ENCODE measurements around the gene MSH5. TPM values are rescaled to one million over a fixed set of nuclear protein-coding genes. Genes with fewer than 3 reads are reported as not detected.
"Not testable (repeated sequence)": the region's sequence is repeated elsewhere in the genome, so short reads cannot be mapped to it uniquely, and the experiment has no call there.

Gene MSH5
- total and polyA plus RNA-seq, 2 experiments from 2014 or later: 7.4 to 39.4 TPM

DNA sequence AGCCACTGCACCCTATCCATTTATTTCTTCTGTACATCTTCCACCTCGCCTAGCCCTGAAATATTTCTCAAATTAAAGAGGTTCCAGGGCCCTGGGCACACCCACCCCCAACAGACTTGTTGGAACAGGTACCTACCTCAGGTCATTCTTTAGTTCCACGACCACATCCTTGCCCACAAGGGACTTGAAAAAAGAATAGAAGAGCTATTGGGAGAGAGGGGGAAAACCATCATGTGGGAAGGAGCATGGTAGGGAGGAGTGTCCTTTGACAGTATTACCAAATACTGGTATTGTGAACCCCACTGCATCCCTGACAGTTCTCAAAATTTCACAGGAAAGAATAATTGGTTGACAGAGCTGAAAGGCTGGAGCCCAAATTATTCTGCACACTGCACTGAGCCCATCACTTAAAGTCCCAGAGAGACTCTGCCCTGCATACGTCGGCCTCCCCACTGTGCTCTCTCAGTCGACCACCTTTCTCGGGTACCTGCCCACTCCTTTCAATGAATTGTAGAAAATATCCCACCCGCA lies 66.2 kb downstream of the MSH5 start:
- Histone ChIP-seq H3K27ac (peak overlapping the region; percentile 92), H3K27me3 (no peaks in the 10 kb centered on the region), H3K36me3 (no peaks in the 10 kb centered on the region), H3K9me3 (ENCODE audit: low read depth) (no peaks in the 10 kb centered on the region), H3K4me1 (ENCODE audit: low read depth) (peaks cover 9% of the 10 kb centered on the region), H3K4me3 (peak overlapping the region; percentile 92)
- TF ChIP-seq, protein P1, sequence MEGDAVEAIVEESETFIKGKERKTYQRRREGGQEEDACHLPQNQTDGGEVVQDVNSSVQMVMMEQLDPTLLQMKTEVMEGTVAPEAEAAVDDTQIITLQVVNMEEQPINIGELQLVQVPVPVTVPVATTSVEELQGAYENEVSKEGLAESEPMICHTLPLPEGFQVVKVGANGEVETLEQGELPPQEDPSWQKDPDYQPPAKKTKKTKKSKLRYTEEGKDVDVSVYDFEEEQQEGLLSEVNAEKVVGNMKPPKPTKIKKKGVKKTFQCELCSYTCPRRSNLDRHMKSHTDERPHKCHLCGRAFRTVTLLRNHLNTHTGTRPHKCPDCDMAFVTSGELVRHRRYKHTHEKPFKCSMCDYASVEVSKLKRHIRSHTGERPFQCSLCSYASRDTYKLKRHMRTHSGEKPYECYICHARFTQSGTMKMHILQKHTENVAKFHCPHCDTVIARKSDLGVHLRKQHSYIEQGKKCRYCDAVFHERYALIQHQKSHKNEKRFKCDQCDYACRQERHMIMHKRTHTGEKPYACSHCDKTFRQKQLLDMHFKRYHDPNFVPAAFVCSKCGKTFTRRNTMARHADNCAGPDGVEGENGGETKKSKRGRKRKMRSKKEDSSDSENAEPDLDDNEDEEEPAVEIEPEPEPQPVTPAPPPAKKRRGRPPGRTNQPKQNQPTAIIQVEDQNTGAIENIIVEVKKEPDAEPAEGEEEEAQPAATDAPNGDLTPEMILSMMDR (IDR thresholded peaks at IDR 0.05; ENCODE audit: low read depth, low read length): no peak
- no peak for DNase-seq (ENCODE audit: low read depth in 1 of 2, low spot score in 1 of 2)

DNA sequence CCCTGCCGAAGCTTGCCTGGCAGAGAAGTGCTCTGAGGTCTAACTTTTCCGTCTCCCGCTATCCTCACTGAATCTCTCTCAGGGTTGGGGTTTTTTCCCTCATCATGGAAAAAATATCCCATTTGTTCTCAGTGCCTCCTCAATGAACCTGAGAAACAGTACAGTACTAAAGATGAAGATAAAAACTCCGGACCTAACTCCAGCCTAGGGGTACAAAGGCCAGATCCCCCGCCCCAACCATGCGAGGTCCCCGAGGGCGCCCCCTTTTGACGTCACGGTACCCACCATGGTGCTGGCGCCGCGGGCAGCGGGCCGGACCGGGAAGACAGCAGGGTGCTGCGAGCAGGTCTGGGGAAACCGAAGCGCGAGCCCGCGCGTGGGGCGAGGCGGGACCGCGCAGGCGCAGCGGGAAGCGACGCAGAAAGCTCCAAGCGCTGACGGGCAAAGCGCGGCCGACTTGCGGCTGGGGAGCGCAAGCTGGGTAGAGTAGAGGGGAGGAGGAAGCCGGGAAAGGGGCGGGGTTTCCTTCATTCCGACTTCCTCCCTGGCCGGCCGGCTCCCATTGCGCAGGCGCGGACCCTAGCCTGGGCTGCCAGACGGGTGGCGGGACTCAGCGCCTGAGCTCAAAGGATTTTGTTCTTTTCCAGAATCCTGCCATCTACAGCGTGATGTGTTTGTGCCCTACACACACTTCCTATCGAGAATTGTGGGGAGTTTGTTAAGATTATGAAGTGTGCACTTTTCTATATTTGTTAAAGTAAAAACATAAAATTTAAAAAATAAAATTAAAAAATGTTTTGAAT lies 66.9 kb downstream of the MSH5 start, which contains the start of gene LSM2:
Gene LSM2, minus strand, starts transcription at position 497 of the 803 bp plus-strand sequence. Its CDS starts 209 bp downstream, at position 288.
- Histone ChIP-seq H3K9me3 (ENCODE audit: low read depth) (no peaks in the 10 kb centered on the region), H3K36me3 (no peaks in the 10 kb centered on the region), H3K27me3 (no peaks in the 10 kb centered on the region), H3K4me1 (ENCODE audit: low read depth) (peaks cover 9% of the 10 kb centered on the region), H3K27ac (peak within 1 kb of the TSS; percentile 92), H3K4me3 (peak within 1 kb of the TSS; percentile 92)
- TF ChIP-seq, protein P1 (IDR thresholded peaks at IDR 0.05; ENCODE audit: low read depth, low read length): peak; percentile 10
- DNase-seq (ENCODE audit: low read depth in 1 of 2, low spot score in 1 of 2): peak; percentile 98 to 99

DNA sequence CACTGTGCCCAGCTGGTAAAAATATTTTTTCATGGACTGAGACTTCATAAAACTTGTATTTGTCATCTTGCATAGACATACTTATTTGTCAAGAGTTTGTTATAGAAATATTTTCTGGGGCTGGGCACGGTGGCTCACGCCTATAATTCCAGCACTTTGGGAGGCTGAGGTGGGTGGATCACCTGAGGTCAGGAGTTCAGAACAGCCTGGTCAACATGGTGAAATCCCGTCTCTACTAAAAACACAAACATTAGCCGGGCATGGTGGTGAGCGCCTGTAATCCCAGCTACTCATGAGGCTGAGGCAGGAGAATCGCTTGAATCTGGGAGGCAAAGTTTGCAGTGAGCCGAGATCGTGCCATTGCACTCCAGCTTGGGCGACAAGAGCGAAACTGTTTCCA lies 68.8 kb downstream of the MSH5 start:
- not testable (repeated sequence) for H3K36me3 ChIP-seq; H3K27me3 ChIP-seq; H3K27ac ChIP-seq; DNase-seq (ENCODE audit: low read depth in 1 of 2, low spot score in 1 of 2); H3K4me1 ChIP-seq (ENCODE audit: low read depth); H3K4me3 ChIP-seq; H3K9me3 ChIP-seq (ENCODE audit: low read depth)

DNA sequence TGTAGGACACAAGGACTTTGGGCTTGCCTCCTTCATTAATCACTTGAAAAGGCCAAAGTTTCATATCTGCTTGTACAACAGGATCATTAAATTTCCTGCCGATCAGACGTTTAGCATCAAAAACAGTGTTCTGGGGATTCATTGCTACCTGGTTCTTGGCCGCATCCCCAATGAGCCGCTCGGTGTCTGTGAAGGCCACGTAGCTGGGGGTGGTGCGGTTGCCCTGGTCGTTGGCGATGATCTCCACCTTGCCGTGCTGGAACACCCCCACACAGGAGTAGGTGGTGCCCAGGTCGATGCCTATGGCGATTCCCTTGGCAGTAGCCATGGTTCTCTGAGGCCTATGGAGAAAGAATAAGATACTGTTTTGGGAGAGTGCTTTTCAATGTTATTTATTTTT lies 71.8 kb downstream of the MSH5 start:
- Histone ChIP-seq H3K36me3 (no peaks in the 10 kb centered on the region), H3K9me3 (ENCODE audit: low read depth) (no peaks in the 10 kb centered on the region), H3K4me3 (no peak overlapping the region), H3K27me3 (no peaks in the 10 kb centered on the region), H3K27ac (no peak overlapping the region), H3K4me1 (ENCODE audit: low read depth) (peaks cover 3% of the 10 kb centered on the region)
- TF ChIP-seq, protein P1 (IDR thresholded peaks at IDR 0.05; ENCODE audit: low read depth, low read length): no peak
- DNase-seq (ENCODE audit: low read depth in 1 of 2, low spot score in 1 of 2): no peak

Other genes with a start within 250 kb of the MSH5 start
Only the 30 nearest of the 43 such genes appear.
- 0.70 TPM in 1 of 2 replicates, not detected in the other for gene LTB, start 157.6 kb upstream of the MSH5 start, total RNA-seq
- gene LTB, start 157.6 kb upstream of the MSH5 start, polyA plus RNA-seq: 0.61 and 1.5 TPM in 2 replicates
- 1.7 TPM in 1 of 2 replicates, not detected in the other for gene LST1, start 153.7 kb upstream of the MSH5 start, total RNA-seq
- 1.6 TPM in 1 of 2 replicates, not detected in the other for gene LST1, start 153.7 kb upstream of the MSH5 start, polyA plus RNA-seq
- gene NCR3, start 147.0 kb upstream of the MSH5 start, total RNA-seq: not detected in 2 replicates
- gene NCR3, start 147.0 kb upstream of the MSH5 start, polyA plus RNA-seq: not detected in 2 replicates
- gene AIF1, start 124.8 kb upstream of the MSH5 start, total RNA-seq: 1.2 TPM in 1 of 2 replicates, not detected in the other
- 1.4 and 1.6 TPM in 2 replicates for gene AIF1, start 124.8 kb upstream of the MSH5 start, polyA plus RNA-seq
- gene PRRC2A, start 119.3 kb upstream of the MSH5 start, total RNA-seq: 144 and 208 TPM in 2 replicates
- 70.2 and 103 TPM in 2 replicates for gene PRRC2A, start 119.3 kb upstream of the MSH5 start, polyA plus RNA-seq
- 494 and 510 TPM in 2 replicates for gene BAG6, start 87.3 kb upstream of the MSH5 start, total RNA-seq
- 115 TPM in 2 replicates for gene BAG6, start 87.3 kb upstream of the MSH5 start, polyA plus RNA-seq
- gene APOM, start 84.1 kb upstream of the MSH5 start, total RNA-seq: 2.3 and 2.5 TPM in 2 replicates
- 2.5 and 3.5 TPM in 2 replicates for gene APOM, start 84.1 kb upstream of the MSH5 start, polyA plus RNA-seq
- 24.5 and 27.4 TPM in 2 replicates for gene C6orf47, start 79.2 kb upstream of the MSH5 start, total RNA-seq
- 22.0 and 29.2 TPM in 2 replicates for gene C6orf47, start 79.2 kb upstream of the MSH5 start, polyA plus RNA-seq
- gene GPANK1, start 75.0 kb upstream of the MSH5 start, total RNA-seq: 28.8 and 36.2 TPM in 2 replicates
- 27.5 and 37.2 TPM in 2 replicates for gene GPANK1, start 75.0 kb upstream of the MSH5 start, polyA plus RNA-seq
- 310 and 375 TPM in 2 replicates for gene CSNK2B, start 73.9 kb upstream of the MSH5 start, total RNA-seq
- 277 and 280 TPM in 2 replicates for gene CSNK2B, start 73.9 kb upstream of the MSH5 start, polyA plus RNA-seq
- gene LY6G5B, start 70.0 kb upstream of the MSH5 start, total RNA-seq: 3.9 and 6.8 TPM in 2 replicates
- gene LY6G5B, start 70.0 kb upstream of the MSH5 start, polyA plus RNA-seq: 13.2 and 16.5 TPM in 2 replicates
- 0.54 and 1.2 TPM in 2 replicates for gene LY6G5C, start 58.9 kb upstream of the MSH5 start, total RNA-seq
- 5.0 and 9.0 TPM in 2 replicates for gene LY6G5C, start 58.9 kb upstream of the MSH5 start, polyA plus RNA-seq
- 48.0 and 66.3 TPM in 2 replicates for gene ABHD16A, start 36.7 kb upstream of the MSH5 start, total RNA-seq
- gene ABHD16A, start 36.7 kb upstream of the MSH5 start, polyA plus RNA-seq: 61.5 and 65.1 TPM in 2 replicates
- not detected in 2 replicates for gene LY6G6F, start 33.1 kb upstream of the MSH5 start, total RNA-seq
- gene LY6G6F, start 33.1 kb upstream of the MSH5 start, polyA plus RNA-seq: not detected in 2 replicates
- not detected in 2 replicates for gene LY6G6D, start 24.7 kb upstream of the MSH5 start, total RNA-seq
- not detected in 2 replicates for gene LY6G6D, start 24.7 kb upstream of the MSH5 start, polyA plus RNA-seq
- gene LY6G6C, start 18.3 kb upstream of the MSH5 start, total RNA-seq: not detected in 2 replicates
- 0.24 TPM in 1 of 2 replicates, not detected in the other for gene LY6G6C, start 18.3 kb upstream of the MSH5 start, polyA plus RNA-seq
- gene MPIG6B, start 16.6 kb upstream of the MSH5 start, total RNA-seq: not detected in 2 replicates
- not detected in 2 replicates for gene MPIG6B, start 16.6 kb upstream of the MSH5 start, polyA plus RNA-seq
- 134 and 138 TPM in 2 replicates for gene DDAH2, start 10.7 kb upstream of the MSH5 start, total RNA-seq
- 154 and 170 TPM in 2 replicates for gene DDAH2, start 10.7 kb upstream of the MSH5 start, polyA plus RNA-seq
- gene CLIC1, start 3.5 kb upstream of the MSH5 start, total RNA-seq: 226 and 274 TPM in 2 replicates
- 318 and 326 TPM in 2 replicates for gene CLIC1, start 3.5 kb upstream of the MSH5 start, polyA plus RNA-seq
- gene SAPCD1, start 22.7 kb downstream of the MSH5 start, total RNA-seq: 3.9 and 11.6 TPM in 2 replicates
- gene SAPCD1, start 22.7 kb downstream of the MSH5 start, polyA plus RNA-seq: 2.1 and 4.2 TPM in 2 replicates
- gene VWA7, start 37.3 kb downstream of the MSH5 start, total RNA-seq: 16.1 and 24.7 TPM in 2 replicates
- gene VWA7, start 37.3 kb downstream of the MSH5 start, polyA plus RNA-seq: 9.9 and 12.3 TPM in 2 replicates
- 46.3 and 49.7 TPM in 2 replicates for gene VARS1, start 55.7 kb downstream of the MSH5 start, total RNA-seq
- 51.5 and 63.9 TPM in 2 replicates for gene VARS1, start 55.7 kb downstream of the MSH5 start, polyA plus RNA-seq
- gene LSM2, start 67.0 kb downstream of the MSH5 start, total RNA-seq: 58.9 and 64.2 TPM in 2 replicates
- gene LSM2, start 67.0 kb downstream of the MSH5 start, polyA plus RNA-seq: 76.8 and 88.6 TPM in 2 replicates
- 1.6 and 3.1 TPM in 2 replicates for gene HSPA1L, start 75.3 kb downstream of the MSH5 start, total RNA-seq
- 4.5 and 5.2 TPM in 2 replicates for gene HSPA1L, start 75.3 kb downstream of the MSH5 start, polyA plus RNA-seq
- gene HSPA1A, start 75.5 kb downstream of the MSH5 start, total RNA-seq: 122 and 167 TPM in 2 replicates
- 51.2 and 92.3 TPM in 2 replicates for gene HSPA1A, start 75.5 kb downstream of the MSH5 start, polyA plus RNA-seq
- gene HSPA1B, start 87.7 kb downstream of the MSH5 start, total RNA-seq: 184 and 226 TPM in 2 replicates
- gene HSPA1B, start 87.7 kb downstream of the MSH5 start, polyA plus RNA-seq: 88.0 and 88.8 TPM in 2 replicates
- gene NEU1, start 122.8 kb downstream of the MSH5 start, total RNA-seq: 26.6 and 34.9 TPM in 2 replicates
- gene NEU1, start 122.8 kb downstream of the MSH5 start, polyA plus RNA-seq: 27.3 and 27.6 TPM in 2 replicates
- not detected in 2 replicates for gene SLC44A4, start 139.0 kb downstream of the MSH5 start, total RNA-seq
- 0.60 TPM in 1 of 2 replicates, not detected in the other for gene SLC44A4, start 139.0 kb downstream of the MSH5 start, polyA plus RNA-seq
- gene EHMT2, start 157.7 kb downstream of the MSH5 start, total RNA-seq: 98.3 and 120 TPM in 2 replicates
- 89.6 and 115 TPM in 2 replicates for gene EHMT2, start 157.7 kb downstream of the MSH5 start, polyA plus RNA-seq
- 20.1 and 32.0 TPM in 2 replicates for gene ZBTB12, start 162.1 kb downstream of the MSH5 start, total RNA-seq
- 0.62 TPM in 1 of 2 replicates, not detected in the other for gene ZBTB12, start 162.1 kb downstream of the MSH5 start, polyA plus RNA-seq

Data from cardiac muscle cell (in vitro differentiated cells and primary cell).